Subcutaneous abdominal adipose tissue (tissue), 5 donors: ENCODE results near the gene SOX1.

Experiments
- H3K27ac ChIP-seq: one replicate; pipeline ENCODE4 v1.7.0; 2013; ENCODE audit warnings: low read depth, mild to moderate bottlenecking, inconsistent platforms, low read length, moderate library complexity
- H3K27me3 ChIP-seq, 5 donors: one replicate each; pipeline ENCODE4 v1.7.0; 2013; ENCODE audit warnings: low read length in 5 of 5, inconsistent platforms in 1 of 5; ENCODE audit not compliant: control insufficient read depth in 5 of 5, insufficient read depth in 4 of 5
- H3K36me3 ChIP-seq, 5 donors: one replicate each; pipeline ENCODE4 v1.7.0; 2013; ENCODE audit warnings: low read length in 5 of 5; ENCODE audit not compliant: control insufficient read depth in 5 of 5, insufficient read depth in 5 of 5
- H3K4me1 ChIP-seq, 5 donors: one replicate each; pipeline ENCODE4 v1.7.0; 2013; ENCODE audit warnings: low read length in 5 of 5, mild to moderate bottlenecking in 3 of 5, moderate library complexity in 1 of 5; ENCODE audit not compliant: control insufficient read depth in 5 of 5, insufficient read depth in 5 of 5
- H3K4me3 ChIP-seq, 5 donors: one replicate each; pipeline ENCODE4 v1.7.0; 2013; ENCODE audit warnings: low read length in 5 of 5, low read depth in 1 of 5
- H3K9ac ChIP-seq, 5 donors: one replicate each; pipeline ENCODE4 v1.7.0; 2013; ENCODE audit warnings: low read length in 5 of 5, mild to moderate bottlenecking in 4 of 5, moderate library complexity in 3 of 5
- H3K9me3 ChIP-seq, 5 donors: one replicate each; pipeline ENCODE4 v1.7.0; 2013; ENCODE audit warnings: low read length in 5 of 5; ENCODE audit not compliant: control insufficient read depth in 5 of 5
- donor health status: healthy.
- donor health status: healthy.
- donor health status: healthy.
- donor health status: healthy.
- donor health status: healthy.

Gene SOX1

DNA sequence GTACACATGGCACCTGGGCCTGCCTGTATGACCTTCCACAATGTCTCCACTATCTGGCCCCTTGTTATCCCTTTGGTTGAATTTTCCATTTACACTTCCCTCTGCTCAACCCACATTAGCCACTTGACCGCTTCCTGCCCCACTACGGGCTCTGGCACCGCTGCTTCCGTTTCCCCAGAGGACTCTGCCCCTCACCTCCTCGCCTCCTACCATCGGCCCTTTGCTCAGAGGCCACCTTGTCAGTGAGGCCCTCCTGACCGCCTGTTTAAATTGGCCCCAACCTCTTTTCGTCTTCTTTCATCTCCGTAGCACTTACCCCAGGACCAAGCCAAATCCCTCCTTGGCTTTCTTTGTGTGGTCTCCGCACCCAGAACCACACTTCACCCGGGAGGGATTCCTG, 47.4 kb downstream of the SOX1 start:
- Histone ChIP-seq H3K9me3 (no peaks in the 10 kb centered on the region), H3K36me3 (no peaks in the 10 kb centered on the region), H3K4me1 (no peaks in the 10 kb centered on the region), H3K27ac (no peak overlapping the region), H3K27me3 (peaks cover 12 to 48% (median 45%) of the 10 kb centered on the region in 5 donors), H3K4me3 (no peak overlapping the region), H3K9ac (no peak overlapping the region)

DNA sequence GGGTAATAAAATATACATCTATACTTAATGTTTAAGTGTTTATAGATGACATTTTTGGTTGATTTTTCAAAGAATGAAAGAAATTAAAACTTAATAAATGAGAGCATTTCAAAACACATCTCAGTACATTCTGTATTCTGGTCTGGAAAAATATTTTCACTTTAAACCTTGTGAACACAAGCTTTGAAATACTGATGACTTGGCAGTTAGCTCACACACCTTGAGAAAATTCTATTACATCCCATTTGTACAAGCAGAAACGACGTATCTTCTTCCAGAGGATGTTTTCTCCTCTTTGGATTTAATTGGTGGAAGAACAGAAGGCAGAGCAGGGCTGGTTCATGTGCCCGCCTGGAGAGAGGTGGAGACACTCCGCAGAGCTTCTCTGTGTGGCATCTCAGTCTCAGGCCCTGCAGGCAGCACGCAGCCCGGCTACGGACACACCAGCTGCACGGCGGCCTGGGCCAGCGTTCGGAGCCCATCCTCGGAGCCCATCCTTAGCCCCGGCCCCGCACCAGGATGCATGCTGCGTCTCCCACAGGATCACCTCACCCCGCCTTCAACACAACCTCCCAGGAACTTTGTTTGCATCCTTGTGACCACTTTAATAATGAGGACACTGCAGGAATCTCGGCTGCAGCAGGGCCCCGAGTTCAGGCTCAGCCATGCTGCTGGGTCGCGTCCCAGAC, 48.6 kb downstream of the SOX1 start:
- Histone ChIP-seq H3K4me1 (no peaks in the 10 kb centered on the region), H3K36me3 (no peaks in the 10 kb centered on the region), H3K4me3 (no peak overlapping the region), H3K9me3 (no peaks in the 10 kb centered on the region), H3K27ac (no peak overlapping the region), H3K27me3 (peaks cover 12 to 53% (median 49%) of the 10 kb centered on the region in 5 donors), H3K9ac (no peak overlapping the region)

DNA sequence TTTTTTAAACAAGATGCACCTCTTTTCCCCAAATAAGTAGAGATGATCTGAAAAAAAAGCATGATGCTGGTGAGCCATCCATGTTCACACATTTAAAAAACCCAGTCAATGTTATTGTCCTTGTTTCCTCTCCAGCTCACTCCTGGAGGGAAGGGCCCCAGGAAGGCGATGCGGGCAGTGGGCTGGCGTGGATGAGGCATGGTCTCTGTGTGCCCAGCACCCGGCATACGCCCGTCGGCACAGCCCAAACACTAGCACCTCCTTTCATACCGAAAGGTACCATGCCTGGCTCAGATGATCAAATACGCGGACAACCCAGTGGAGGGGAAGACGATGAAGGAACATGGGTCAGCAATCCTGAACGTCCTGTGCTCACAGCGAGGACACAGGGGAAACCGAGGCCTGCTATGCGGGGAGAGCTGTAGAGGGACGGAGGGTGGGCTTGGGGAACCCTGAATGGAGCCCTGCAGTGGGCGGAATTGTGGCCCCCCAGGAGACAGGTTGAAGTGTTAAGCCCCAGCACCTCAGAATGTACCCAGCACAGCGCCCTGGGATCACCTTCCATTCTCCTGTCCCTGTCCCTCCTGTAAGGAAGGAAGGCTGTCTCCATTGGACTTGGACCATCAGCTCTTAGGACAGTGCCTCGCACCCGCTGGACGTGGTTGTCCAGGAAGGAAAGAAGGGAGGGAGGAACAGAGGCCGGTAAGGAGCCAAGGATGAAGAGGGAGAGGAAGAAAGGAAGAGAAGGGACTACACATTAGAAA, 49.4 kb downstream of the SOX1 start:
- no peak overlapping the region for H3K9ac ChIP-seq
- H3K4me3 ChIP-seq = no peak overlapping the region
- no peaks in the 10 kb centered on the region for H3K9me3 ChIP-seq
- no peak overlapping the region for H3K27ac ChIP-seq
- no peaks in the 10 kb centered on the region for H3K4me1 ChIP-seq
- peaks cover 12 to 47% (median 45%) of the 10 kb centered on the region in 5 donors for H3K27me3 ChIP-seq
- H3K36me3 ChIP-seq = no peaks in the 10 kb centered on the region

DNA sequence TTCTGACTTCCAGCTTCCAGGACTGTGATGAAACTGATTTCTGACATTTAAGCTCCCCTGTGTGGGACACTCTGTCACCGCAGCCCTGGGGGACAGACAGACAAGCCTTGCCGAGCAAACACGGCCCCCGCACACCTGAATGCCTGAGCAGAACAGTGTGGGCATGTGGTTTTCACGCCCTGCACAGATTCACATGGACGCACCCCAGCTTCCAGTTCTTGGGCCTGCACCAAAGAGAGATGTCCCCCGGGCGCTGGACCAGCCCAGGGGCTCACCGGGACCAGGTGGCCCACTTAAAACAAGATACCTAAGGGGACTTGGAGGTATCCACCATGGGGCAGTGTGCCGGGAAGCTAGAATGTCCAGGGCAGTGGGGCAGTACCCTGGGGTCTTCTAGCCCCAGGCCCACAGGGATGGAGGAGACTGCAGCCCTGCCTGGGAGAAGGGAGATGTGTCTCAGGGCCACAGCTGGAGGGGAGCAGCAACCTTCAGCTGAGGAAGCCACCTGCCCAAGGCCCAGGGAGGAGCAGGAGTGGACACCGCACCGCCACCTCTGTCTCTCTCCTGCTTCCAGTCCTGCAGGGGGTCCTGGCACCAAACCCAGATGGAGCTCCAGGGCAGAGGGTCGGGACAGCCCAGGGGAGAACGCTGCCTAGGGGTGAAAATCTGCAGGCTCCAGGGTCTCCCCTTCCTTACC, 50.5 kb downstream of the SOX1 start:
- Histone ChIP-seq H3K9ac (no peak overlapping the region), H3K27me3 (peaks cover 12 to 47% (median 42%) of the 10 kb centered on the region in 5 donors), H3K4me3 (no peak overlapping the region)

DNA sequence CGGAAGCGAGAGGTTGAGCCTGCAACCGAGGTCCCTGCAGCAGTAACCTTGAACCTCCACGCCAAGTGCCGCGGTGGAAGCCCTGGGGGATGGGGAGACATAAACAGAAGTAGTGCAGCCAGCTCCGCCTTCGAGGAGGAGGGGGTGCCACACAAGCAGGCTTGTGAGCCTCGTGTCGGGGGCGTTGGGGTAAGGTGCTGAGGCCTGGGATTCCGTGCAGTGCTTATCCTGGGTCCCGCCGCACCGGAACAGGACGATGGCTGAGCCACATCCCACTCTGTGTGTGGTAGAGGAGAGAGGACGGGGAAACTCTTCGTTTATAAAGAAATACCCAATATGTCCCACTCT, 51.0 kb downstream of the SOX1 start:
- Histone ChIP-seq H3K9ac (no peak overlapping the region), H3K4me1 (no peaks in the 10 kb centered on the region), H3K27ac (no peak overlapping the region), H3K9me3 (no peaks in the 10 kb centered on the region), H3K36me3 (no peaks in the 10 kb centered on the region), H3K27me3 (peaks cover 8 to 42% (median 37%) of the 10 kb centered on the region in 5 donors), H3K4me3 (no peak overlapping the region)

More for the DNA sequence above, 50.5 kb downstream of the SOX1 start:
- Histone ChIP-seq H3K36me3 (no peaks in the 10 kb centered on the region), H3K9me3 (no peaks in the 10 kb centered on the region), H3K27ac (no peak overlapping the region), H3K4me1 (no peaks in the 10 kb centered on the region)

DNA sequence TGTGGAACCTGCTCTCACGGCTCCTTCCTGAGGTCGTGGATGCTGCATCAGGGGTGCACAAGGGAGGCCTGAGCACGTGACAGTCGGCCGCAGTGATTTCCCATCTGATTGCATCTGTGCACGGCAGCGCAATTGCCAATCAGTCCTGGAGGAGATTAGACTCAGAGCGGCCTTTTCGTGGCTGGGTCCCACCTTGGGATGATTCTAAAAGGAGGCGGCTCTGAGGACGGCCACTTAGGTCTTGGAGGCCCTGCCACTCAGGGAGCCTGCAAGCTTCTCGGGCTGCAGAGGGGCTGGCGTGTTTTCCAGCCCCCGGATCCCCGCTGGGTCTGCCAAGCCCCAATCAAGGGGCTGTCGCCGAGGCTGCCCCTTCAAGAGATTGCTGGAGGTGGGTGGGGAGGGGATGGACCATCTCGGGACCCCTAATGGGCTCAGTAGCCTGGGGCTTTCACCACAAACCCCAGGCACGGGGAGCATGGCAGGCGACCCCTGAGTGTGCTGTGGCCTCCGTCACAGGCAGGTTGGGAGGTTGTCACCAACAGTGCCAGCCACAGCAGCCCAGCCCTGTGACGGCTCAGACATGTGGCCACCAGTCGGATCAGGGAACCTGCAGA, 51.6 kb downstream of the SOX1 start:
- Histone ChIP-seq H3K27ac (no peak overlapping the region), H3K36me3 (no peaks in the 10 kb centered on the region), H3K27me3 (peaks cover 8 to 42% (median 37%) of the 10 kb centered on the region in 5 donors), H3K9me3 (no peaks in the 10 kb centered on the region), H3K9ac (no peak overlapping the region), H3K4me1 (no peaks in the 10 kb centered on the region), H3K4me3 (no peak overlapping the region)

DNA sequence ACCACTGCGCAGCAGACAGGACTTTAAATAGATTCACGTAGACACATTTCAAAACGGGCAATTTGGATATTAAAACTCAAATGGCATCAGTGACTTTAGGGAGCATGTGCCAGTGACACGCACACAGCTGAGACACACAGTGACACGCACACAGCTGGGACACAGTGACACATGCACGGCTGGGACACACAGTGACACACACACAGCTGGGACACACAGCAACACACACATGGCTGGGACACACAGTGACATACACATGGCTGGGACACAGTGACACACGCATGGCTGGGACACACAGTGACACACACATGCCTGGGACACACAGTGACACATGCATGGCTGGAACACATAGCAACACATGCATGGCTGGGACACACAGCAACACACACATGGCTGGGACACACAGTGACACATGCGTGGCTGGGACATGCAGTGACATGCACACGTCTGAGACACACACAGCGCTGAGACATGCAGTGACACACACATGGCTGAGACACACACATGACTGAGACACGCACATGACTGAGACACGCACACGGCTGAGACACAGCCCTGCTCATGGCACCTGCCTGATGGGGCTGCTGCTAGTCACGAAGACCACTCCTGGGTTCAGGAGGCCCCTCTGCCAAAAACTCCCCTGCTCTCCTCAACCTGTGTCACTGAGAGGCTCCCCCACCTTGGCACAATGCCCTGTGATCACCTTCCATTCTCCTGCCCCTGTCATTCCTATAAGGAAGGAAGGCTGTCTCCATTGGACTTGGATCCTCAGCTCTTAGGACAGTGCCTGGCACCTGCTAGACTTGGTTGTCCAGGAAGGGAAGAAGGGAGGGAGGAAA, 52.5 kb downstream of the SOX1 start:
- Histone ChIP-seq H3K9ac (no peak overlapping the region), H3K9me3 (no peaks in the 10 kb centered on the region), H3K27ac (no peak overlapping the region), H3K4me1 (no peaks in the 10 kb centered on the region), H3K4me3 (no peak overlapping the region), H3K27me3 (peaks cover 8 to 36% (median 30%) of the 10 kb centered on the region in 5 donors), H3K36me3 (no peaks in the 10 kb centered on the region)

DNA sequence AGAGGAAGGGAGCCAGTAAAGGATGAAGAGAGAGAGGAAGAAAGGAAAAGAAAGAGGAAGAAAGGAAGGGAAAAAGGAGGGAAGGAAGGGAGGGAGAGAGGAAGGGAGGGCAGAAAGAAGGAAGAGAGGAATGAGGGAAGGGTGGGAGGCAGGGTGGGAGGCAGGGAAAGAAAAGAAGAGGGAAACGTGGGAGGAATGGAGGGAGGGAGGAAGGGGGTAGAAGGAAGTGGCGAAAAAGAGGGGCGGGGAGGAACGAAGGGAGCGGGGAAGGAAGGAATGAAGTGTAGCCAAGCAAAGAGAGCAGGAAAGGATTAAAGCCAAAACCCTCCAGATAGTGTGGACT, 53.1 kb downstream of the SOX1 start:
- Histone ChIP-seq H3K4me3 (no peak overlapping the region), H3K9ac (no peak overlapping the region), H3K36me3 (no peaks in the 10 kb centered on the region), H3K4me1 (no peaks in the 10 kb centered on the region), H3K9me3 (no peaks in the 10 kb centered on the region), H3K27ac (no peak overlapping the region), H3K27me3 (peaks cover 6 to 31% (median 26%) of the 10 kb centered on the region in 5 donors)
